Measurements from ENCODE around the gene MCC. TPM values are rescaled to one million over a fixed set of nuclear protein-coding genes. Genes with fewer than 3 reads are reported as not detected.

MCC gene
- total and polyA plus RNA-seq, 4 donors, result 4.5 to 20.0 (median 9.7) TPM

DNA sequence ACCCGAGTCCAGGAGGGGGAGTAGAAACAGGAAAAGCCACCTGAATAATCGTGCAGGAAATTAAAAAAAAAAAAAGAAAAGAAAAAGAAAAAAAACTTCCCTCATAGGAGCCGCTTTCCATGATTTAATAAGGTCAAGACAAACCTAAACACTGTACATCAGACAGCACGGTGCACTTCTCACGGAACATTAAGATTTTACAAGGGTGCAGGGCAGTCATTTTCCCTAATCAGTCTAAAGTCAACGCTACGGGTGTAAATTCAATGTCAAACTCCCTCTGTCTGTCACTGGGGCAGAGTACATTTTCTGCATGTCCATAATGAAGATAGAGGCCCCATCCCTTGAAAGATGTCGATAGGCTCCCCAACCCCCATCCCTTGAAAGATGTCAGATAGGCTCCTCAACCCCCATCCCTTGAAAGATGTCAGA lies 193.1 kb downstream of the MCC start:
- ATAC-seq (ENCODE audit: low FRiP score) (no peak), DNase-seq (no peak)
- H3K4me1 ChIP-seq (ENCODE audit: control insufficient read depth in 1 of 2, insufficient read depth in 2 of 2, low read length in 2 of 2), result no peaks in the 10 kb centered on the region
- peak overlapping the region; percentile 66 to 94 for H3K4me3 ChIP-seq (ENCODE audit: low read length in 2 of 2)
- no peak overlapping the region for H3K27ac ChIP-seq (ENCODE audit: low read depth in 1 of 2, low read length in 2 of 2)
- no peaks in the 10 kb centered on the region for H3K36me3 ChIP-seq (ENCODE audit: control insufficient read depth in 1 of 2, insufficient read depth in 2 of 2, low read length in 1 of 2)
- intact Hi-C loops (cut with DNase I), result no loop called here
- H3K27me3 ChIP-seq (ENCODE audit: control insufficient read depth in 1 of 2, insufficient read depth in 2 of 2, low read length in 1 of 2), result no peaks in the 10 kb centered on the region
- WGBS, 2 donors, result 2 to 4% methylated on average over 8 of the region's 8 CpGs
- no peaks in the 10 kb centered on the region for H3K9me3 ChIP-seq (ENCODE audit: control insufficient read depth, low read length)

DNA sequence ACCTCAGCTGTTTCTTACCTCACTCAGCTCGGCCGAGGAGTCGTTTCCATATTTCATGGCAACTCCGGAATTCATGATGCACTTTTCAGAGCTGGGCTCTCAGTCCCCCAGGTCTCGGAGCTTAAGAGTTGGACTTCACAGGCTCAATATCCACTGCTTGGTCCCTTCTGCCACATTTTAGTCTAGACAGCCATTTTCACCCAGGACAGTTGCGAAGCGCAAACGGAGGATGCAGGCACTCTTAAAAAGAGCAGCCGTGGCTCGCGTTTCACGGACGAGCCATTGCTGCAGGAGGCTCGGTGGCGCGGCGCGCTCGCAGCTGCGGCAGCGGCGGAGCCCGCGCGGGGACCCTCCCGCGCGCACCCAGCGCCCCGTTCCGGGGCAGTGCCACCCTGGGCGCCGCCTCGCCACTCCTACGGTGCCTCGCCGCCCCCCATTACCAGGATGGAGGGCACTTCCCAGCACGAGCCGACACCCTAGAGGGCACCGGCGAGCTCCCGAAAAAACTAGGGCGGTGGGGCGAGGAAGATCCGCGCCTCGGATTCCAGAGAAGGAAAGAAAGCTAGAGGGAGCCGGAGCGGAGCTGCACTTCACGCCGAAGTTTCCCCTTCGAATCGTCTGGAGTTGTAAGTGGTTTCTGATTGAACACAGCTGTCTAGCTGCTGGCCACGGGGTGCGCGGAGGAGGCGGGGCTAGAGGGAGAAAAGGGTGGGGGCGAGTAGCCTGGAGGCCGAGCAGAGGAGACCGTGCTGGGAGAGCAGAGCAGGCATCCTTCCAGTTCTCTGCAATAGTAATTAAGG lies 193.7 kb downstream of the MCC start:
- 0 to 1% methylated on average over 60 of the region's 60 CpGs for WGBS, 2 donors
- peak overlapping the region; percentile 66 to 94 for H3K4me3 ChIP-seq (ENCODE audit: low read length in 2 of 2)
- H3K27me3 ChIP-seq (ENCODE audit: control insufficient read depth in 1 of 2, insufficient read depth in 2 of 2, low read length in 1 of 2), result no peaks in the 10 kb centered on the region

DNA sequence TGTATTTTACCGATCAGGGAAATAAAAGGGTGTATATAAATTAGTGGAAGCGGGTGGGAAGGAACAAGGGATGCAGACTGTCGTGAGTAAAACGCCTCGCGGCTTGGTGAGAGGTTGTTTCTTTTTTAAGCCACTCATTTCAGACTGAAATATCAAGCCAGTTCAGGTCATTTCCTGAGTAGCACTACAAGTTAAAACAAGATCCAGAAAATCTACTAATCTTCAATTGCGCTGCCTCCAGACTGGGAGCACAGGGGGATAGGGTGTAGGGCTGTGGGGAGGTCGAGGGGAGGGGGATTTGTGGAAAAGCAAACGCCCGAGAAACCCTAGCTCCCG lies 194.3 kb downstream of the MCC start:
- Histone ChIP-seq H3K4me3 (ENCODE audit: low read length in 2 of 2) (peak overlapping the region; percentile 66 to 94), H3K27ac (ENCODE audit: low read depth in 1 of 2, low read length in 2 of 2) (no peak overlapping the region), H3K36me3 (ENCODE audit: control insufficient read depth in 1 of 2, insufficient read depth in 2 of 2, low read length in 1 of 2) (no peaks in the 10 kb centered on the region), H3K4me1 (ENCODE audit: control insufficient read depth in 1 of 2, insufficient read depth in 2 of 2, low read length in 2 of 2) (no peaks in the 10 kb centered on the region), H3K9me3 (ENCODE audit: control insufficient read depth, low read length) (peaks cover 1% of the 10 kb centered on the region), H3K27me3 (ENCODE audit: control insufficient read depth in 1 of 2, insufficient read depth in 2 of 2, low read length in 1 of 2) (no peaks in the 10 kb centered on the region)
- DNase-seq, result no peak
- peak; percentile 1 for ATAC-seq (ENCODE audit: low FRiP score)
- intact Hi-C loops (cut with DNase I), result no loop called here
- WGBS, 2 donors, result 0% methylated on average over 11 of the region's 11 CpGs

More for the DNA sequence above, 193.7 kb downstream of the MCC start:
- Histone ChIP-seq H3K9me3 (ENCODE audit: control insufficient read depth, low read length) (no peaks in the 10 kb centered on the region), H3K4me1 (ENCODE audit: control insufficient read depth in 1 of 2, insufficient read depth in 2 of 2, low read length in 2 of 2) (no peaks in the 10 kb centered on the region), H3K36me3 (ENCODE audit: control insufficient read depth in 1 of 2, insufficient read depth in 2 of 2, low read length in 1 of 2) (no peaks in the 10 kb centered on the region), H3K27ac (ENCODE audit: low read depth in 1 of 2, low read length in 2 of 2) (peak overlapping the region; percentile 6 to 16)
- DNase-seq (peak; percentile 93 to 95), ATAC-seq (ENCODE audit: low FRiP score) (peak; percentile 94)
- intact Hi-C loops (cut with DNase I), result no loop called here

DNA sequence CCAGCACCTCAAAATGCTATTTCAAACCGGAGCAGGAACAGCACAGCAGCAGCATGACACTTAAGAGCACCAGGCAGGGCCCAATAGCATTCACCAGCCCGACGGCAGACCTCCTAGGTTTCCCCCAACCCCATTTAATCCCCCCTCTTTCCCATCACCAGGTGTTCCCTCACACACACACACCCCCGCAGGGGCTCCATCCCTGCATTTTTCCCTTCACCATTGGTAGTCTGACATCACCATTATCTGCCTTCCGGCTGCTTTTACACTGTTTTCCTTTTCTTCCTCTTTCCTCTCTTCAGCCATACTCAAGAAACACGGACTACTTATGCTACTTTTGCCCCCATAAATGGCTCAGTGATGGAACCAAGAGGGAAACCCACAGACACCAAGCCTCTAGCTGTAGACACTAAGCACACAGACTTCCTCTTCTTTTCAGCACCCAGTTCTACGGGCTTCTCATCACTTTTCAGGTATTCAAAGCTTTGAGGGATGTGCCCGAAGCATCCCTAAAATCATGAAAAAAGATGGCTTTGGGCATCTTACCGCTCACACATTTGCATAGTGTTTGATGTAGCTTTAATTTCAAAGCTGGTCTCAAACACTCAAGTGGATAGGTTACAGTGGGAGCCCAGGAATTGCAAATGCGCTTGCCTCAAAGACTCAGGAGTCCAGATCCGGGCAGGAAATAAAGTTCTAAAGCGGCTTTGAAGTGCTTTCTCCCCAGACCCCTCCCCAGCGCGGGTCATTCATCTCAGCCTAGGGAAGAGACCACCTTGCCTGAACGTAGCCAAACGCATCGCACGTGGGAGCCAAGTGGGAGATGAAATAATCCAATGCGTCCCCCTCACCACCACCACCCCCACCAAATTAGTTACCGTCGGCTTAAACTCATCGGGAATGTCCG lies 194.9 kb downstream of the MCC start:
- ATAC-seq (ENCODE audit: low FRiP score), result peak; percentile 17
- Histone ChIP-seq H3K9me3 (ENCODE audit: control insufficient read depth, low read length) (peaks cover 1% of the 10 kb centered on the region), H3K27me3 (ENCODE audit: control insufficient read depth in 1 of 2, insufficient read depth in 2 of 2, low read length in 1 of 2) (no peaks in the 10 kb centered on the region), H3K36me3 (ENCODE audit: control insufficient read depth in 1 of 2, insufficient read depth in 2 of 2, low read length in 1 of 2) (no peaks in the 10 kb centered on the region), H3K27ac (ENCODE audit: low read depth in 1 of 2, low read length in 2 of 2) (no peak overlapping the region), H3K4me3 (ENCODE audit: low read length in 2 of 2) (peak overlapping the region; percentile 66 to 94), H3K4me1 (ENCODE audit: control insufficient read depth in 1 of 2, insufficient read depth in 2 of 2, low read length in 2 of 2) (no peaks in the 10 kb centered on the region)
- DNase-seq, result no peak
- 27 to 28% methylated on average over 23 of the region's 23 CpGs for WGBS, 2 donors
- intact Hi-C loops (cut with DNase I), result no loop called here

DNA sequence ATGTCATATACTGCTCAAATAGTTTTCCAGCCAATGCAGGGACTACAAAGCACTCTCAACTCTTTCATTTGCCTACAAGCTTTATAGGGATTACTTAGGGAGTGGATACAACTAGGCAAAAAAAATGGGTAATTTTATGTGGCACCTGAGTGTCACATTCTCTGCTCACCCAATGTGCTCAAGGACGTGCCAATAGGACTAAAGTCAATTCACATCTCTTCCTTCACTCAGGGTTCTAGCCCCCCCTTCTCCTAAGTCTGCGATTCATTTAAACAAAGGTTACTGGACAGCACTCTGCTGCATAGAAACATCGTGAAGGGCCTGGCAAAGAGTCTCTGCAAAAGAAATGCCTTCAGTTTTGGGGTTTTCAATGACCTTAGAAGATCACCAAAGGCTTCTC lies 195.8 kb downstream of the MCC start:
- no peaks in the 10 kb centered on the region for H3K27me3 ChIP-seq (ENCODE audit: control insufficient read depth in 1 of 2, insufficient read depth in 2 of 2, low read length in 1 of 2)
- WGBS, 2 donors, result 78 to 85% methylated on average over 3 of the region's 3 CpGs
- H3K27ac ChIP-seq (ENCODE audit: low read depth in 1 of 2, low read length in 2 of 2), result no peak overlapping the region
- ATAC-seq (ENCODE audit: low FRiP score) (no peak), DNase-seq (no peak)
- no peak overlapping the region for H3K4me3 ChIP-seq (ENCODE audit: low read length in 2 of 2)
- no peaks in the 10 kb centered on the region for H3K4me1 ChIP-seq (ENCODE audit: control insufficient read depth in 1 of 2, insufficient read depth in 2 of 2, low read length in 2 of 2)
- peaks cover 1% of the 10 kb centered on the region for H3K9me3 ChIP-seq (ENCODE audit: control insufficient read depth, low read length)
- intact Hi-C loops (cut with DNase I), result no loop called here
- no peaks in the 10 kb centered on the region for H3K36me3 ChIP-seq (ENCODE audit: control insufficient read depth in 1 of 2, insufficient read depth in 2 of 2, low read length in 1 of 2)

DNA sequence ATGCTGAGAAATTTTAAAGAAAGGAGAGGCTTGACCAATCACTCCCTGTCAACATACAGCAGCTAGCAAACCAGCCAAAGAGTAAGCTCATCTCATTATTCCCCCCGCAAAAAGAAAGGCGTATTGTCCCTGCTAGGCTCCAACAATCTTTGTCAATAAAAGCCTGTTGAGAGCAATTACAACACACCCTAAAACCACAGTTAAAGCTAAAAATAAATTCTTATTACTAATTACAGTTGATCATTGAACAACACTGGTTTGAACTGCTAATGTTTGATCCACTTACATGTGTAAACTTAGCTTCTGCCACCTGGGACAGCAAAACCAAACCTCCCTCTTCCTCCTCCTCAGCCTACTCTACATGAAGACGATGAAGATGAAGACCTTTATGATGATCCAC lies 204.7 kb downstream of the MCC start:
- intact Hi-C loops (cut with DNase I), result no loop called here

DNA sequence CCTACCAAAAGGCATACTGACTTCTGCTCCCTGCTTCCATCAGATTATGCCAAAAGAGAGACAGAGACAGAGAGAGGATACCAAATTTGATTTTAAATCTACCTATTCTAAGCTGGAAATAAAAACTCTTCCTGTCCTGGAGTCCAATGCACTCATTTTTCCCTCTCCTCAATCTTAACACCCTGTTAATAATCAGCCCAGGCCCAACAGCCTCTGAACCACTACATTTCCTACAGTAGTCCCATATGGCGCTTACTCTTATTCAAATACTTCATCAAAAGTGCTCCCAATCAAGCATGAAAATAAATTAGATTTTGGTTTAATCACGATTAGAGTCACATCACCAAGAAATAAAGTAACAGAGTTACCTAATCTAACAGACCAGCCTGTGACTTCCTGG lies 205.8 kb downstream of the MCC start:
- Histone ChIP-seq H3K36me3 (ENCODE audit: control insufficient read depth in 1 of 2, insufficient read depth in 2 of 2, low read length in 1 of 2) (no peaks in the 10 kb centered on the region), H3K9me3 (ENCODE audit: control insufficient read depth, low read length) (no peaks in the 10 kb centered on the region), H3K27ac (ENCODE audit: low read depth in 1 of 2, low read length in 2 of 2) (no peak overlapping the region), H3K27me3 (ENCODE audit: control insufficient read depth in 1 of 2, insufficient read depth in 2 of 2, low read length in 1 of 2) (no peaks in the 10 kb centered on the region), H3K4me1 (ENCODE audit: control insufficient read depth in 1 of 2, insufficient read depth in 2 of 2, low read length in 2 of 2) (no peaks in the 10 kb centered on the region), H3K4me3 (ENCODE audit: low read length in 2 of 2) (no peak overlapping the region)
- DNase-seq (no peak), ATAC-seq (ENCODE audit: low FRiP score) (no peak)
- WGBS, 2 donors, result 87 to 94% methylated on average over 2 of the region's 2 CpGs
- intact Hi-C loops (cut with DNase I), result no loop called here

More for the DNA sequence above, 204.7 kb downstream of the MCC start:
- H3K36me3 ChIP-seq (ENCODE audit: control insufficient read depth in 1 of 2, insufficient read depth in 2 of 2, low read length in 1 of 2), result no peaks in the 10 kb centered on the region
- no peaks in the 10 kb centered on the region for H3K9me3 ChIP-seq (ENCODE audit: control insufficient read depth, low read length)
- no peaks in the 10 kb centered on the region for H3K4me1 ChIP-seq (ENCODE audit: control insufficient read depth in 1 of 2, insufficient read depth in 2 of 2, low read length in 2 of 2)
- H3K27me3 ChIP-seq (ENCODE audit: control insufficient read depth in 1 of 2, insufficient read depth in 2 of 2, low read length in 1 of 2), result no peaks in the 10 kb centered on the region
- H3K4me3 ChIP-seq (ENCODE audit: low read length in 2 of 2), result no peak overlapping the region
- WGBS, 2 donors, result 99% methylated on average over 3 of the region's 3 CpGs
- H3K27ac ChIP-seq (ENCODE audit: low read depth in 1 of 2, low read length in 2 of 2), result no peak overlapping the region
- ATAC-seq (ENCODE audit: low FRiP score) (no peak), DNase-seq (no peak)

DNA sequence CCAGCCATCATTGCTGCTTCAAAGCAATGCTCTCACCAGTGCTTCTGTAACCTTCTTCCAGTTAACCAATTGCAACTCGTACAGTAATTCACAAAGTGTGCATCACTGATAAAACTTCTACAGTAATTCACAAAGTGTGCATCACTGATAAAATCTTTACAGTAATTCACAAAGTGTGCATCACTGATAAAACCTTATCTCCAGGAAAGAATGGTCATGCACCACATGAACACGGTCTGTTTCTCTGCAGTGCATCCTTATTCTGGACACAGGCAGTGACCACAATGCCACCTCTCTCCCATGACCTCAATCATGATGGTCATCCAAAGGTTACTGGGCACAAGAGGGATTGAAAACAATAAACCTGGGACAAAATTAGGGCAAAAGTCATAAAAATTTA lies 207.1 kb downstream of the MCC start:
- Histone ChIP-seq H3K27ac (ENCODE audit: low read depth in 1 of 2, low read length in 2 of 2) (no peak overlapping the region), H3K36me3 (ENCODE audit: control insufficient read depth in 1 of 2, insufficient read depth in 2 of 2, low read length in 1 of 2) (no peaks in the 10 kb centered on the region), H3K4me3 (ENCODE audit: low read length in 2 of 2) (no peak overlapping the region), H3K4me1 (ENCODE audit: control insufficient read depth in 1 of 2, insufficient read depth in 2 of 2, low read length in 2 of 2) (no peaks in the 10 kb centered on the region), H3K9me3 (ENCODE audit: control insufficient read depth, low read length) (no peaks in the 10 kb centered on the region), H3K27me3 (ENCODE audit: control insufficient read depth in 1 of 2, insufficient read depth in 2 of 2, low read length in 1 of 2) (no peaks in the 10 kb centered on the region)
- 84 to 93% methylated on average over 2 of the region's 2 CpGs for WGBS, 2 donors
- intact Hi-C loops (cut with DNase I), result no loop called here
- DNase-seq, result no peak
- no peak for ATAC-seq (ENCODE audit: low FRiP score)

All from aorta (tissue), 5 donors.